Colon (tissue), 2 donors: ENCODE results near the gene MPEG1.

ENCODE experiments used
- FAIRE-seq: peaks from 2 replicates; lab custom pipeline; 2012; peaks lifted over from hg19 to GRCh38; lab: Jason Lieb, UNC
- donor health status: control.
- donor health status: control.

MPEG1 gene

DNA sequence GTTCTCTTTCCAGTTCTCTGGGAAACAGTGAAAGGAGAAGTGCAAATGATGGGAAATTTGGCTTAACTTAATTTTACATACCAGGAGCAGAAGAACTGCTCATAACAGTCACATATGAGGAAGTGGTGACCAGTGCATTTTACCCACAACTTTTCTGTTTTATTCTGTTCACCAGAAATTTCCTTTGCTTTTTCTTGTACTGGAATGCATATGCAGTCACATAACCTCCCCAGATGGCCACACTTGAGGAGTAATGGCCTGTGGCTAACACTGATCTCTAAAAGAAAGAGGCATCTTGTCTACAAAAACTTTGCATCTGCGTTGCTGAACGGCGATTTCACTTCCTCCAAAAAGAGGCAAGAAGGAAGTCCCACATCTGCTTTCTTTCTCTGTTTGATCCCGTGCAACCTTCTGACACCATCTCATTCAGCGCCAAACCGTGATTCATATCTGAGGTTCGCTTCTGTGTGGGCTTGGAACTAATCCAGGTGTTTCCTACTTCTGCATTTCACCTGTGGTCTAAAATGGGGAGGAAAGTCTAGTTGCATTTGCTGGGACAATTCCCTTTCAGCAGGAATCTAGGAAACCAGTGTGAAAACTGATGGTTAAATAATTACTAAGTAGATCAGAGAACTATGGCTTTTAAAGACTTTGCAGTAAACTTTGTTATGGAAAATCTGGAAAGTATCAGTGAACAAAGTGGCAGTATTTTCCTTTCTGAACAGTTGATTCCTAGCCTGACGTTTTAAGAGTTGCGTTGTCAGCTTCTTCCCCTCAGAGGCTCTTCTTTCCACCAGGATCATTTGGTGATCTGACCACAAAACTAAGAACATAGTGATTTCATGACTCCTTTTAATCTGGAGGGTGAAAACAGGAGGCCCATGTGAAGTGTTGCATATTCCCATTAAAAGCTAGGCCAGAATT, 4.2 kb upstream of the MPEG1 start:
- no peak for FAIRE-seq

- no peak for FAIRE-seq
These were observed 1.6 kb upstream of the MPEG1 start for GRCh38 chr11:59214141-59214893.

GRCh38 chr11:59212222-59212621, 505 bp downstream of the MPEG1 start:
- no peak for FAIRE-seq

GRCh38 chr11:59208956-59209355, 3.8 kb downstream of the MPEG1 start:
- FAIRE-seq, result no peak

- no peak for FAIRE-seq
These were observed 4.7 kb downstream of the MPEG1 start for GRCh38 chr11:59207988-59208451.

DNA sequence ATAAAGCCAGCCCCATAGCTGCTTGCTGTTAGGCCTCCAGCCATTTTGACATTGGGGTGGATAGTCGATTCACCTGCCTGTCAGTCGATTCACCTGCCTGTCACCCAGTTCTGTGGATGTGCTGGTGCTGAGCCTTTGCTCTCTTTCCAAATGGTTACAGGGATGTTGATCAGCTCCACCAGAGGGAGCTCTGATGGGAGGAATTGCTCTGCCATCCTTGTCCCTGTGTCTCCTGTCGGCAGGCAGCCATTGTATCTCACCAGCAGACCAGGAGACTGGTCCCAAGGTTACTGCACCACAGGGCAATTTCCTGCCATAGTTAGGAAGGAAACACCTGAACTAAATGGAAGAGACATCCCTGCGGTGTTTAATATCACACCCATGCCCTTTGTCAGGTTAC, 6.1 kb downstream of the MPEG1 start:
- FAIRE-seq, result no peak

DNA sequence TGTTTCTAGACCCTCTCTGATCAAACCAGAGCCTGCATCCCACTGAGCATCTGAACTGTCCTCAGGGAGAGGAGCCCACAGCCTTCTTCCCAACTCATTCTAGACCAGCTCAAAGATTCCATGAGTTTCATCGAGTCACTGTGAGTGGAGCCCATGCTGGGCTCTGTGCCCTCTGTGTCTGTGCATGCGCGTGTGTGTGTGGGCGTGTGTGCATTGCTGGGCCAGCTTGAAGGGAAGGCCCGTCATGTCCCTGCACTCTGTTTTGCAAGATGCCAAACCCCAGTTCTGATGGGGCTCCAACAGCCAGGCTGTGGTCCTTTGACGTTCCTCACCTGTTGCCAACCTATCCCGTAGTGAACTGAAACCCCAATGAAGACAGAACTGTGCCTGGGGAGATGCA, 7.1 kb downstream of the MPEG1 start:
- FAIRE-seq, result no peak

DNA sequence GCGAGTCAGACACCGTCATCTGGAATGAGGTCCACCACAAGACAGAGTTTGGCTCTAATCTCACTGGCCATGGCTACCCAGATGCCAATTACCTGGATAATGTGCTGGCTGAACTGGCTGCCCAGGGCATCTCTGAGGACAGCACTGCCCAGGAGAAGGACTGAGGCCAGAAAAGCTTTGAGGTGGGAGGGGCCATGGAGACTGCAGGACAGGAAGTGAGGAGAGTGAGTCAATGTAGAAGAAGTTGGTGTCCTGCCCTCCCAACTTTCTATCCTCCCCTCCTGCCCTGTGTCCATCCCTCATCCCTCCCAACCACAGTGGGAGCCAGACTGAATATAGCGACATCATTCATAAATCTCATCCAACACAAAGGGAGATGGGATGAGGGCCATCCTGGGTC, 8.0 kb downstream of the MPEG1 start:
- no peak for FAIRE-seq

DNA sequence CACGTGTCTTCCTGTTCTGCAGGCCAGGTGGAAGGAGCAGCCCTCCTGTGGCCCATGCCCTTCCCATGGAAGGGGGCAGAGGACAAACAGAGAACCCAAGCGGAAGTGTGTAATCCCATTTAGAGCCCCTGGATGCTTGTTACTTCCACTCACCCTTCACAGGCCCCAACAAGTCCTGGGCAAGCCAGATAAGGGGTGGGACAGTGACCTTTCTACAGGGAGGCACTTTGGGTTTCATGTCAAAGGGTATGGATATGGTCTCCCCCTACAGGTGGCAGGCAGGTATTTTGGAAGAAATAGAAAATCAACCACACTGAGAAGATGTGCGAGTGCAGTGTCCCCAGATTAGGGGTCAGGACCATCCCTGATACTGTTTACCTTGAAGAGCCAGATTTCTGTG, 11.4 kb downstream of the MPEG1 start:
- FAIRE-seq, result no peak

- FAIRE-seq, result no peak
These were observed 12.3 kb downstream of the MPEG1 start for GRCh38 chr11:59200423-59200746.

DNA sequence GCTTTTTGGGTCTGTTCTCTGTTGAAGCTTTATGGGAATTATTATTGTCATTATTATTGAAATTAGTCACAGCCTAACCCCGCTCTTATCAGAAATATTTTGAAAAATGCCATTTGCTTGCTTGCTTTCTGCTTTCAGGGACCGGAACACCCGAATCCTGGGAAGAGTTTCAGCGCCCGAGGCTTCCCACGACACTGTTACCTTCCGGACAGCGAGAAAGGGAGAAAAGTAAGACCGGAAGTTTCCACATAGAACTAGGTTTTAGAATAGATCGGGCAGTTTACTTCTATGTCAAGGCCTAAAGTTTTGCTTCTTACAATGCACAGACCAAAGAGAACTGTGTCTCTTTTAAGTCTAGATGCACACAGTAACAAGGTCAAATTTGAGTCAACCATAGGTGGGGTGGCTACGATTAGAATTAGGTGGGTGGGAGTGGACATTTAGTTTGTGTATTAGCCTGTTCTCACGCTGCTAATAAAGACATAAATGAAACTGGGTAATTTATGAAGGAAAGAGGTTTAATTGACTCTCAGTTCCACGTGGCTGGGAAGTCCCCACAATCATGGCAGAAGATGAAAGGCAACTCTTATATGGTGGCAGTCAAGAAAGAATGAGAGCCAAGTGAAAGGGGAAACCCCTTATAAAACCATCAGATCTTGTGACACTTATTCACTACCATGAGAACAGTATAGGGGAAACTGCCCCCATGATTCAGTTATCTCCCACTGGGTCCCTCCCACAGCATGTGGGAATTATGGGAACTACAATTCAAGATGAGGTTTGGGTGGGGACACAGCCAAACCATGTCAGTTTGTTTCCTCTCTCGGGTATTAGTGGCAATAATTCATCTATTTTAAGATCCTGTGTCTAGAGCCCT, 12.9 kb downstream of the MPEG1 start:
- no peak for FAIRE-seq

- FAIRE-seq, result no peak
These were observed 14.0 kb downstream of the MPEG1 start for GRCh38 chr11:59198726-59199125.

- no peak for FAIRE-seq
These were observed 14.7 kb downstream of the MPEG1 start for GRCh38 chr11:59197991-59198390.

DNA sequence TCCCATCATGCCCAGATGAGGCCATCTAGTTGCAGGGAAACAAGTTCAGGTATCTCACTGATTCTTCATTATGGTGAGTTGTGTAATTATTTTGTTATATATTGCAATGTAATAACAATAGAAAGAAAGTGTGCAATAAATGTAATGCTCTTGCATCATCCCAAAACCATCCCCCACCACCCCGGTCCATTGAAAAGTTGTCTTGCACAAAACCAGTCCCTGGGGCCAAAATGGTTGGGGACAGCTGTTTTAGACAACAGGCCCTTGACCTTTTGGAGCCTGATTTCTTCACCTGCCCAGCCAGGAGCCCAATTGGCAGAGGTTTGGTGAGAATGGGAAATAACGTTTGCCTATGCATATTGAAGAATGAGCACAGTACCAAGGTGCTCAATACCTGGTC, 15.9 kb downstream of the MPEG1 start:
- FAIRE-seq, result no peak

DNA sequence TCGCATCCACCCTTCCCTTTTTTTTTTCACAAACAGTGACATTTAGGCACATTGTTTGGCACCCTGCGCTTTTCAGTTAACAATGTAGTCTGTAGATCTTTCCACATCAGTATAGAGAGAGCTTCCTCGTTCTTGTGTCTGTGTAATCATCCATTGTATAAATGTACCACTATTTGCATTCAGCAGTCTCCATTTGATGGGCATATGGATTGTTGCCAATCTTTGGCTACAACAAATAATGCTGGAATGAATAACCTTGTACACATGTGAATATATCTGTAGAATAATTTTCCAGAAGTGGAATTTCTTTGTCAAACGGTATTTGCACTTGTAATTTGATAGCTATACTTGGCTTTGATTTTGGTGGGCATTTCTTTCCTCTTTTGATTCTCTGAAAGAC, 17.1 kb downstream of the MPEG1 start:
- no peak for FAIRE-seq

- no peak for FAIRE-seq
These were observed 19.1 kb downstream of the MPEG1 start for GRCh38 chr11:59193587-59194130.

GRCh38 chr11:59192446-59193020, 20.2 kb downstream of the MPEG1 start:
- no peak for FAIRE-seq

- FAIRE-seq, result no peak
These were observed 20.8 kb downstream of the MPEG1 start for GRCh38 chr11:59191890-59192289.

DNA sequence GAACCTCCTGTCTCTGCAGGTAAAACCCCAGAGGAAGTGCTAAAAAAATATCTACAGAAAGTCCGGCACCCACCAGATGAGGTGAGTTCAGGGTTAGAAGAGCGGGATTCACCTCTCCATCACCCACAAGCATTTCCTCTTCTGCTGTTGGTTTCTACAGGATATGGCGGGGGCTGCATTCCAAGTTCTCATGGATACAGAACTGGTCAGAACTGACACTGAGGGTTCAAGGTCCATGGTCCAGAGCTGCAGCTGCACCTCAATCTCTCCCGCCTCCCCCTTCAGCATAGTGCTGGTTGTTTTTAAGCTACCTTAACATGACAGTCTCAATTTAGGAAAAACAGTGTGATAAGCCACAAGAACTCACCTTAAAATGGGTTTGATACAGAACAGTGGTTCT, 21.6 kb downstream of the MPEG1 start:
- FAIRE-seq, result no peak

DNA sequence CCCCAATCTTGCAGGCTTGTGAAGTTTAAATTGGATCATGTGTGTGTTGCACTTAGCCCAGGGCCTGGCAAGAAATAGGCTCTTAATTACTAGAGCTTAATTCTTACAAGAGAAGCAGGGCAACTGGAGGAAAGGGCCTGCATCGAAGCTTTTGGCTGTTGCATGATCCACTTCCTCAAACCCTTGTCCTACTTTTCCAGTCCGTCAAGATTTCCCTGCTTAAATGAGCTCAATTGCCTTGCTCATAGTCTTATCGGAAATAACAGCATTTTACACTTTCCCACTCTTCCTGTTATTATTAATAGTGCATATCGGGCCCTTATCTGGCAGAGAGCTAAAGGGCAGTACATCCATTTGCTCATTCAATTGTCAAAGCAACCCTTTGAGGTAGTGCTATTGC, 22.7 kb downstream of the MPEG1 start:
- FAIRE-seq, result no peak

DNA sequence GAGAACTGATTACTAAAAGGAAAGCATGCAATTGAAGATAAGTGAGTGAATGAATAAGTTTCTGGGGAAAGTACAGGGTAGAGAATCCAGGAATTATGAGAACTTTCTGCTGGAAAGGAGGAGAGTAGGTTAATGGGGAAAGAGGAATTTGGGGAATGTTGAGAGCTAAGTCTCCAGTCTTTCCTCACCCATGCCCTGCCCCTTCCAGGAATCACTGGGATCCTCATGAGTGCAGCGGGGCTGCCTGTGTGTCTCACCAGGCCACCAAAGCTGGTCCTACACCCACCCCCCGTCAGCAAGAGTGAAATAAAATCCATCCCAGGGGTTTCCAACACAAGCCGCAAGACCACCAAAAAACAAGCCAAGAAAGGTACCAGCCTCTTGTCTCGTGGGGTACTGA, 23.8 kb downstream of the MPEG1 start:
- no peak for FAIRE-seq

GRCh38 chr11:59187587-59187986, 25.1 kb downstream of the MPEG1 start:
- FAIRE-seq, result no peak
